ENCODE data around the gene STAG1.
"Not testable (repeated sequence)": the region's sequence is repeated elsewhere in the genome, so short reads cannot be mapped to it uniquely, and the experiment has no call there.

Gene STAG1

DNA sequence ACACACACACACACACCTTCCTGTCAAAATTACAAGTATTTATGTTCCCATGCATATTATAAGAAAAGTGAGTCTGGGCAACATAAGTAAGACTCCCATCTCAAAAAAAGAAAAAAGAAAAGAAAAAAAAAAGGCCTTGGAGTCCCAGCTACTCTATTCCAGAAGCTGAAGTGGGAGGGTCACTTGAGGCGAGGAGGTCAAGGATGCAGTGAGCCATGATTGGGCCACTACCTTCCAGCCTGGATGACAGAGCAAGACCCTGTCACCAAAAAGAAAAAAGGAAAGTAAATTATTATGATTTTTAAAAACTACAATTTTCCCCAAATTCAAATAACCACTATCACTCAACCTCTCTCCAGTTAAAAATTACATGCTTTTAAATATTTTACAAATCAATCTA lies 113.1 kb downstream of the STAG1 start:
- no peak for DNase-seq

DNA sequence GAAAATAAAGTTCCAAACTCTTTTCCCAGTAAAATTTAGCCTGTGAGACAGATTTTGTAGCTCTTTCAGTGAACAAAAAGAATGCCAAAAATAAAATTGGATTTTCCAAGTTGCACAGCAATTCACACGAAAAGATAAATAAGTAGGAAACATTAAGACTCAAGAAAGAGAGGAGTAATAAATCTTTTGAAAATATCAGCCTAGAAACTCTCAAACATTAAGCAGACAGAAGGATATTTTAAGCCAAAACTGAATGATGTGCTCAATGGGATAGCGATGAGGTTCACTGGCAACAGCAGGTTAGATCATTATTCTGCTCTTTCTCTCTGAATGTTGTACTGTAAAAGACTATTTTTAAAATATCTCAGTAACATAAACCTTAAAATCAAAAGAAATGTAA lies 115.0 kb downstream of the STAG1 start:
- no peak for DNase-seq

DNA sequence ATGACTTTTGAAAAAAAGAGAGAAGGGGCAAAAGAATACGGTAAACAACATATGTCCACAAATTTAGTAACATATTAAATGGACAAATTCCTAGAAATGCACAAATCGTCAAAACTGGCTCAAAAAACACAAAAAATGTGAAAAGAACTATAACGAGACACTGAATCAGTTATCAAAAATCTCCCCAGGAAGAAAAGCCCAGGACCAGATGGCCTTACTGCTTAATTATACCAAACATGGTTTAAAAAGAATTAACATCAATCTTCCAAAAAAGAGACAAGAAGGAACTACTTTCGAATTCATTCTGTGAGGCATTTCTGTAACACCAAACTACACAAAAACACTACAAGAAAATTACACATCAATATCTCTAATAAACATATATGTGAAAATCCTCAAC lies 117.4 kb downstream of the STAG1 start:
- no peak for DNase-seq

DNA sequence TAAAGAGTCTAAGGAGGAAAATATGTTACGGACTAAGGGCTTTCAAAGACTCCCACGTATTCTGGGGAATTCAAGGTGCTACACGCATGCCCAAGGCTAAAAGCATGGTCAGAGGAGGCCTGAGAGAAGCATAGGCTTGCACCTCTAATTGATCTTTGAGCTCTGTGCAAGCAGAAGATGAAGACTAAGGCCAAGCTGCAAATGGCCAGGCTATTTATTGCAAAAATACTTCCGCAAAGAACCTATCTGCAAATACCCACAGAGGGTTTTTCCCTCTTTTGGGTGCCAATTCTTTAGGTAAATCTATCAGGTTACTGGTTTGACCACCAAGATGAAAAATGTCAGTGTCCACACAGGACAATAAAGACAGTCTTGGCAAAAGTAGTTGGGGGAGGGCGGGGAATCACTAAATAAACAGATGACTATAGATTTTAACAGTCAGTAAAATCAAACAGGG lies 119.5 kb downstream of the STAG1 start:
- DNase-seq: no peak

DNA sequence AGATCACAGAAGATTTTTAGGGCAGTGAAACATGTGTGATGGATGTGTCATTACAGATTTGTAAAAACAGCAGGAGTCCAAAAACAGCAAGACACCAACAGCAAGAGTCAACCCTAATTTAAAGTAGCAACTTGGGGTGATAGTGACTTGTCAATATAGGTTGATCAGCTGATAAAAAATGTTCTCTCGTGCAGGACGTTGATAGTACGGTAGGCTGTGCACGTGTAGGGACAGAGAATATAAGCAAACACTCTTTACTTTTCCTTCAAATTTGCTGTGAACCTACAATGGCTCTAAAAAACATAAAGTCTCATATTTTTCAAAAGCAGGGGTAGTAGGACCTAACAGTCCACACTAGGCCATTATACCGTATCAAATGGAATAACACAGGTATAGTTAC lies 120.8 kb downstream of the STAG1 start:
- no peak for DNase-seq

DNA sequence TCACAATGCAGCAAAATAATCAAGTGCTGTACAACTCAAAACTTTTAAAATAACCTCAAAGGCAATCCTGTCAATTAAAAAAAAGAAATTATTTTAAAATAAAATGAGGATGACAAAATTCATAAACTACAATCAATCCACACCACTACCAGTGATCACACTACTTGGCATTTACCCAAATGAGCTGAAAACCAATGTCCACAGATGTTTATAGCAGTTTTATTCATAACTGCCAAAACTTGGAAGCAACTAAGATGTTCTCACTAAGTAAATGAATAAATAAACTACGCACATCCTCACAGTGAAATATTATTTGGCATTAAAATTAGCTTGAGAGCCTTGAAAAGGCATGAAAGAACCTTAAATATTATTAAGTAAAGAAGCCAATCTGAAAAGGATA lies 121.3 kb downstream of the STAG1 start:
- no peak for DNase-seq

DNA sequence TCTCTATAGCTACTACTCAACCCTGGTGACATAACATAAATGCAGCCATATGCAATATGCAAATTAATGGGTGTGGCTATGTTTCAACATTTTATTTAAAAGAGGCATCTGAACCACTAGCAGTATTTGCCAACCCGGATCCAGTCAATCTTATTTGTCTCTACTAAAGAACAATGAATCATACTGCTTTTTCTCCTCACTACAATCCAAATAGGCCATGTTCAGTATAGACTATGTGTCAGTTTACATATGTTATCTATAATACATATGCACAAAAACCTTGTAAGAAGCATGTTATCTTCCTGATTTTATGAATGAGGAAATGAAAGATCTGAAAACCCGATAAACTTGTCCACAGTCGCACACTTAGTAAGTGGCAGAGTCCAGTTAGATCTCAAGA lies 125.7 kb downstream of the STAG1 start:
- DNase-seq: no peak

DNA sequence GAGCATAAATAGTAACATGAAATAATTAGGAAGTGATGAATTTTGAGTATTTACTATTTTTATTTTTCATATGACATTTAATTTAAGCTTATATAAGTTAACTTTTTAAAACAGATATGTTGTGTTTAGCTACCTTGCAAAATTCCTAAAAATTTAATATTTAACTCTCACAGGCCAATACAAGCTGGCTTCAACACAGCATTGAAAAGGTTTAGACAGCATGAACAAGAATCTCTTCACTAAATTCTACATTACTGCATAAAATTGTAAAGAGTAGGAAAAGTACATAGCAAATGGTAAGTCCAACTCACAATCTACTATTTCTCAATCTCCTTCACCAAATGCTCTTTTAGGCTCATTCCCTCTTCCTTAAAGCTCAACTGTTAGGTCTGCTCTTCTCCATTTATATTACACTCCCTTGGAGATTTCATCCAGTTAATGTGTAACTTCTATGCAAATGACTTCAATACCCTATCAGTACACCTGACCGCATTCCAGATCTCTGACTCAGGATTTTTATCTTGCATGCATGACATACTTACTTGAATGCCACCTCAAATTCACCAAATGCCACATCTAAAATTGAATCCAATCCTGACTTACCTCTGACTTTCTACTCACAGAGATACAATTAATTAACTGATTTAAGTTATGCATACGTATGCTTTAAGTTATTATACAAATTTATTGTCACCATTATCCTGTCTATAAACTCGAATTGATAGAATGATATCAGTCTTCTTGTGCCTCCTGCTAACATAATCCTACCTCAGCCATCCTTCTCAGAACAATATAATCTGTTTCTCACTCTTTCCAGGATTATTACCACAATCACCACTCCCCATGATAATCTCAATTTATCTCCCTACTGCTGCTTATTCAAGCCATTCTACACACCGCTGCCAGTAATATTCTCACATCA lies 127.0 kb downstream of the STAG1 start:
- DNase-seq: no peak

DNA sequence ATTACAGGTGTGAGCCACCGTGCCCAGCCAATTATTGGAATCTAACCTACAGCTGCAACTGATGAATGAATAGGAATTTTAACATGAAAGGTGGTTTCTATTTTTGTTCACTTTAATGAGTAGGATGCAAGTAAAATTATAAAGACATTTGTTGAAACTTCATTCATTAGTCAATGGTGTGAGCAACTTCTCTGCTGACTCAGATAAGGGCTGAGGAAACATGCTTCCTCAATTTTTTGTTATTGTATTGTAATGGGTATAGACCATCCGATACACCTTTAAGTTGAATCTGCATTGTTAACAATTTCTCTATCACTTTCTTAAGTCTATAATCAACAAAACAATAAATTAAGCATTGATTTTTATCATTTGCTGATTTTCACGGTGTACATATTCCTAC lies 127.8 kb downstream of the STAG1 start:
- DNase-seq: no peak

DNA sequence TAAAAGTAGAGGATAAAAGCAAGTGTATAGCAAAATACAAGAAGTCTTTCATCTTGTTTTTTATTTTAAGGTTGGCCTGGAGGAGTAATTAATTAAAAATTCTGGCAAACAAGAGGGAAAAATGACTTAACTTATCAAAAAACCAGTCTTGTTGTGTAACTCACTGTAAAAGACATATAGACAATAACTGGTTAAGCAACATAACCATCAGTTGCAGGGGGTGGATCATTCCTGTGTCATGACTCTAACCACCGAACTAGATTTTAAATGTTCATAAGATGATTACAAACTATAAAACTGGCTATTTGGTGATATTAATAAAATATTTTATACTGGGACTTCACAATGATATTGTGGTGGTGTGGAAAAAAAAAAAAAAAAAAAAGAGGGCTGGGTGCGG lies 130.6 kb downstream of the STAG1 start:
- no peak for DNase-seq

DNA sequence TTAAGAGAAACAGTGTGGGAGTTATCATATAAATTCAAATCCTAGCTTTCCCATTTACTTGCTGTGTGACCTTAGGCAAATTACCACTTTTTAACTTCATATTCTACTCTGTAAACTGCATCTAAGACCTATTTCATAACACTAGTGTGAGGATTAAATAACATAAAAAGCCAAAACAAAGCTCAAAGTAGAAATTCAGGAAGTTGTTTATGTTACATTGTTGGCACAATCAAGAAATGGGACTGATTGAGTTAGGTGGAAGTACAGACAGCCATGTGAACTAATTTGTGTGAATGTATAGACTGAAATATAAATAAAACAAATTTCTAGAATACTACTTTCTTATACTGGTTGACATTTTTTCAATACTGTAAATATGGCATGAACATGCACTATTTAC lies 131.7 kb downstream of the STAG1 start:
- DNase-seq: no peak

DNA sequence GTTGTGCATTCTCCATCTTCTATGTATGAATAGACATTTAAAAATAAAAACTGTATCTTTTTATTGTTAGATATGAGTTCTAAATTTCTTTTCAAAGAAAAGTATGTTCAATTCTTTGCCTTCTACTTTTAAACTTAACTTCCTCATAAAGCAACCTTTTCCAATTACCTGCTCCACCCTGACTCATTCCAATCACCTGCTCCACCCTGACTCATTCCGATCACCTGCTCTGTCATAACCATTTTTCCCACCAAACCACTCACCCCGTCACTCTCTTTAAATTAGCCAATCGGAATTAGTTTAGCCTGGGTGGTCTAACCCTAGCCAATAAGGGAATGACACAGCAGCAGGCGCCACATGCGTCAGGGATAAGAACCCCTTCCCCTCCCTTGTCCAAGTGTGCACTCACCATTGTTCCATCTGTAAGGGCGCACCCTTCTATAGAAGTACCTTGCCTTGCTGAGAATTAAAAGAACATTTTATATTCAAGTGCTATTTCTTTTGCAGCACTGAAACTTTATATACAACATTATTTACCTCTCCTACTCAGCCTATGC lies 134.1 kb downstream of the STAG1 start:
- DNase-seq: not testable (repeated sequence)

DNA sequence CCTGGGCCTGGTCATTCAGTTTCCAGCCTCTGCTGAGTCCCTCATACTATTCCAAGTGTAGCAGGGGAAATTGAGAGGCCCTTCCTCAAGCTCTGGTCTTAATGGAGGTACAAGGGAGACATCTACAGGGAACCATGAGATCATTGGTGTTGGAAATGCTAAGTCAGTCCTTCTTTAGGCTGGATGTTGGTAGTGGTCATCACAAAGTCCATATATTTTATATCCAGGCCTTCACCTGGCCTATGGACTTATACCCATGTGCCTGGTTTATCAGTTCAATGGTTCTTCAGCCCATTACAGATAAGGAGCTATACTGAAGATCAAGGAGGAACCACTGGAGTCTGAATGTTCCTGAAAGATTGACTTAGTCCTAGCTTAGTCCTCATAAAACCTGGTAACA lies 135.0 kb downstream of the STAG1 start:
- no peak for DNase-seq

DNA sequence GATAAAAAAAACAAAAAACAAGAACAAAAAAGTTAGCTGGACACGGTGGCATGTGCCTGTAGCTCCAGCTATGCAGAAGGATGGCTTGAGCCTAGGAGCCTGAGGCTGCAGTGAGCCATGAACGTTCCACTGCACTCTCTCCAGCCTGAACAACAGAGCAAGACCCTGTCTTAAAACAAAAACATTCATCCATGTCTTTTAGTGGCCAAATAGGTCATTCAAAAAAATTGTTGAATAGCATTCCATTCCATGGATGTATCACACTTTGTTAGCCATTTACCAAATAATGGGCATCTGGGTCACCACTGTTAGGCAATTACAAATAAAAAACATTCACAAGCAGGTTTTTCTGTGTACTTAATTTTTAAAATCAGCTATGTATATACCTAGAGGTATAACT lies 139.7 kb downstream of the STAG1 start:
- no peak for DNase-seq

DNA sequence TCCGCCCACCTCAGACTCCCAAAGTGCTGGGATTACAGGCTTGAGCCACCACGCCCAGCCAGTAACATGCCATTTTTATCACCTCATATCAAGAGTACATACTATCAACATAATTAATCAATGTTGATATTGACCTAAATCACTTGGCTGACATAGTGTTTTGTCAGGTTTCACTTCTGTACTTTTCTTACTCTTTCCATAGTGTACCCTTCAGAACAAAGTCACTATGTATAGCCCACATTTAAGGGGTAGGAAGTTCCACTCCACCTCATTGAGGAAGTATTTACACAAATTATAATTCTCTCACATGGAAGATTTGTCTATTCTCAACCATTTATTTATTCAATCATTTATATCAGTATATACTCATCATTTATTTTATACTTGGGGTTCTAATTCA lies 145.2 kb downstream of the STAG1 start:
- no peak for DNase-seq

DNA sequence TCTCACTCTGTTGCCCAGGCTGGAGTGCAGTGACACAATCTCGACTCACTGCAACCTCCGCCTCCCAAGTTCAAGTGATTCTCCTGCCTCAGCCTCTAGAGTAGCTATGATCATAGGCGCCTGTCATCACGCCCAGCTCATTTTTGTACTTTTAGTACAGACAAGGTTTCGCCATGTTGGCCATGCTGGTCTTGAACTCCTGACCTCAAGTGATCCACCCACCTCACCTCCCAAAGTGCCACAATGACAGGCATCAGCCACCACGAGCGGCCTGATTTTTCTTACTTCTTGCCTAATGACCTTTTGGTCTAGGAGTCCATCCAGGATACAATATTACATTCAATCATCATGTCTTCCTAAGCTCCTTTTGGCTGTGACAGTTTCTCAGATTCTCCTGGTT lies 146.0 kb downstream of the STAG1 start:
- not testable (repeated sequence) for DNase-seq

DNA sequence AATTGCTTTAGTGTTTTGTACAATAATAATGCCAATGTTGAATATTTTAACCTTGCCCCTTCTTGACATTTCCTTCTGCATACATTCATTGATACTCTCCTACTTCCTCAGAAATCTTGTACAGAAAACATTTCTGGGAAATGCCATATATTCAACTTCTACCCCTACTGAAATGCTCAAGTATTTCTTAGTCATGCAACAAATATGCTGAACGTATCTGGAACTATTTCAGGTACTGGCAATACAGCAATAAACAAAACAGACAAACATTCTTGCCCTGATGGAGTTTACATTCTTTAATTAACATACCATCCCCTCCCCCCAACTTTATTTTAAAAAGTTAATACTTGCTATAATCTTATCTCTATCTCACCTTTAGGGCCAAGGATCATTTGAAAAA lies 147.2 kb downstream of the STAG1 start:
- DNase-seq: no peak

DNA sequence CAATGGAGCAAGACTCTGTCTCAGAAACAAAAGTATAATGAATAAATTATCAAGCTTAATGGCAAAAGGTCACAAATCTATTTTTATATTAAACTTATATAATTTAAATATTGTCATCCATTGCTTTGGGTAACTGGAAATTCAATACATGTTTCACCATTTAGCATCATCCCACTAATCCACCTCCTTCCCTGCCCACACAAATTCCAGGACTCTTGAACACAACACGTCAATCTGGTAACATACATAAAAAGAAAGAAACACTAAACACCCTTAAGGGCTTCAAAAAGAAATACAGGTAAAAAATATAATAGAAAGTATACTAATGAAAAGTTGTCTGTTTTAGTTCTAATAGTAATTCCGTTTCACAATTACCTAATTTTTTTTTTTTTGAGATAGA lies 149.4 kb downstream of the STAG1 start:
- no peak for DNase-seq

DNA sequence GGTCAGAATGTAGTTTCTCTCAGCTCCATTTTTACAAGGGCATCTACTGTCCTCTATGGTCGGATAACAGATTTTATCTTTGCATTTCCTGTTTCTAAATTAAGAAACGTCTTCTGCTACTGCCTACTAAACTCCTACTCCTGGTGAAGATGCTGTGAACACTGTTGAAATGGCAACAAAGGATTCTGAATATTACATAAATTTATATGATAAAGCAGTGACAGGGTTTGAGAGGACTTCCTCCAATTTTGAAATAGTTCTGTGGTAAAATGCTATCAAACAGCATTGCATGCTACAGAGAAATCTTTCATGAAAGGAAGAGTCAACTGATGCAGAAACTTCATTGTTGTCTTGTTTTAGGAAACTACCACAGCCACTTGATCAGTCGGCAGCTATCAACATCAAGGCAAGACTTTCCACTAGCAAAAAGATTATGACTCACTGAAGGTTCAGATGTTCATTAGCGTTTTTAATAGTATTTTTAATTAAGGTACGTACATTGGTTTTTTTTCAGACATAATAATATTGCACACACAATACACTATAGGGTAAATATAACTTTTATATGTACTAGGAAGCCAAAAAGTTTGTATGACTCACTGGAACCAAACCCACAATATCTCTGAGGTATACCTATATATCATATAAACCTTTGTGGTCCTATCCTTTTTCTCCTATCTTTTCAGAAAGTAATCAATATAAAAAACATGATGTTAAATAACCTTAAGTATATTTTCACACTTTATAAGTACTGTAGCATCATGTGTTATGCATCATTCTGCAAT lies 156.1 kb downstream of the STAG1 start:
- DNase-seq: no peak

DNA sequence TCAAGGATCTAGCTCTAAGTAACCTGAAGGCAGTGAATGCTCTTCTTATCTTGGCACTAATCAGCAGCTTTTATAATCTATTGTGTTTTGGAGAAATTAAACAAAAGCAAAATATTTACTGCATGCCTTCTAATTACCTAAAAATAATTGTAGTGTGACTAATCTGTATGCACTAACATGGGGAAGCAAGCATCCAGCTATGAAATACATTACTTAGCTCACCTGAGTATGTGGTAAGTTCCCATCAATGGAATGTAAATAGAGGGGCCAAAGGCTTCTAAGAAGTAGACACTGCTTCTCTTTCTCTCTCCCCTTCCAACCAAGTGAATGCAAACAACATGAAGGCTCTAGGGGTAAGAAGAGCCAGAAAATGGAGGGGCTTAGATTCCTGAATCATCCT lies 165.6 kb downstream of the STAG1 start:
- no peak for DNase-seq

DNA sequence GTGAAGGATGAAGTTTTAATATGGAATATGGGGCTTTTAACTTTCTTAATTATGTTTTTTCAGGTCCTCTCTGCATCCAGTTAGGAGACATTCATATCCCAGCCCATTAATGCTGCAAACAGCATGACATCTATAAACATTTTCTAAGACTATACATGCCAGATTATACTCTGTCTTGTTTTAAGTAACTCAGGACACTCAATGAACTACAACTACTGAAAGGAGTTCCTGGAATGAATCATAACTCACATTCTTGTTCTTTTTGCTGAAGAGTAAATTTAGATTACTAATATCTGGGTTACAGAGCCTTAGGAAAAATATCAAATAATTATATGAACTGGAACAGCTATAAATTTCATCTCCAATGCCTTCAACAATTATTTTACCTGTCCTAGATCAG lies 167.4 kb downstream of the STAG1 start:
- DNase-seq: no peak

DNA sequence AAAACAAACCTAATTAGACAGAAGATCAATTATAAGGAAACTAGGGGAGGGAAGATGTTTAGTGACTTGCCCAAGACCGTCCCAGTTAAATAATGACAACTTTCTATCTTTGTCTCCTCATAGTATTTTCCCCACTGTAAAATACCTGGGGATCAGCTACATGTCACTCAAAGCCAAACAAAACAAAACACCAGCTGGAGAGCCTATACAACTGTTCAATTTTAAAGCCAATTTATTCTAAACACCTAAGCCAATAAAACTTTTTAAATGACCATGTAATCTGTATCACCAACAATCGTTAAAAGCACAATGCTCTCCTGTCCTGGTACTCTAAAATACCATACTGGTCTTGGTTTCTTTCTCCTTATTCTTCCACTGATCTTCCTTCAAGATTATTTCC lies 168.4 kb downstream of the STAG1 start:
- no peak for DNase-seq

DNA sequence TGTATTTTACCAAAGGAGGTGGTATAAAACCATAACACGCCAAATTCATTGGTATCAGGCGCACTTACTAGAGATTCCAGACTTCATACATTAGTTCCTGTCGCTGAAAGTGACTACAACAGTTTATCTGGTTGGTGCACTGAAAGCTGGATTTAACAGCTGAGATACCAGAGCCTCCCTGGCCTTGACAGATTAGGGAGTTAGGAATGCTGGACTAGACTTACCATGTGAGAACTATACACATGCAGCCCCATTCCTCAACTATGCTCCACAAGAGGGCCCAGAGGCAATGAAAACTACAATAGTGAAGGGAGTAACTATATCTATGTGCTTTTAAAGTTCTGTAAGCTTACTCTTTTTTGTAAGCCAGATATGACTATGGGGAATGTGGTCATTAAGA lies 174.4 kb downstream of the STAG1 start:
- no peak for DNase-seq

All from activated CD4-positive, CD25-positive, alpha-beta regulatory T cell (primary cell).